ENCODE data around the gene NFIC. TPM values are rescaled to one million over a fixed set of nuclear protein-coding genes. Genes with fewer than 3 reads are reported as not detected.
A peak's percentile ranks its signal among the peaks of the same experiment; 100 is the strongest.

The NFIC gene
- total and polyA plus RNA-seq, 2 experiments from 2014 or later = 7.8 to 20.9 TPM

- Histone ChIP-seq H3K27me3 (no peaks in the 10 kb centered on the region), H3K4me3 (peak overlapping the region; percentile 67), H3K36me3 (replicated peaks; ENCODE audit: insufficient read depth, low read depth) (no peaks in the 10 kb centered on the region), H3K4me1 (ENCODE audit: insufficient read depth) (peaks cover 3% of the 10 kb centered on the region), H2AFZ (peak overlapping the region; percentile 84), H3K9me2 (replicated peaks; ENCODE audit: insufficient read depth) (no peaks in the 10 kb centered on the region), H4K20me1 (ENCODE audit: insufficient read depth, poor library complexity, severe bottlenecking) (no peaks in the 10 kb centered on the region), H3K9me3 (ENCODE audit: low read depth) (no peaks in the 10 kb centered on the region), H3K27ac (peak overlapping the region; percentile 98), H3K4me2 (peak overlapping the region; percentile 85), H3K79me2 (peaks cover 6% of the 10 kb centered on the region)
- 93% methylated on average over 11 of the region's 11 CpGs for WGBS (ENCODE audit: low lambda C conversion rate, missing lambda C conversion rate)
- DNase-seq (ENCODE audit: low spot score) = no peak
- TF ChIP-seq EZH2phosphoT487 (IDR thresholded peaks at IDR 0.05; ENCODE audit: low read depth, severe bottlenecking, unreplicated experiment) (no peak), EZH2 (IDR thresholded peaks at IDR 0.05; ENCODE audit: borderline replicate concordance) (no peak), CTCF (IDR thresholded peaks at IDR 0.05; ENCODE audit: poor library complexity) (no peak)
Measured at GRCh38 chr19:3433805-3434540, 67.6 kb downstream of the NFIC start.

- H3K36me3 ChIP-seq (replicated peaks; ENCODE audit: insufficient read depth, low read depth) = no peaks in the 10 kb centered on the region
- peak overlapping the region; percentile 84 for H2AFZ ChIP-seq
- TF ChIP-seq EZH2phosphoT487 (IDR thresholded peaks at IDR 0.05; ENCODE audit: low read depth, severe bottlenecking, unreplicated experiment) = no peak
- TF ChIP-seq EZH2 (IDR thresholded peaks at IDR 0.05; ENCODE audit: borderline replicate concordance) = no peak
- no peak for TF ChIP-seq CTCF (IDR thresholded peaks at IDR 0.05; ENCODE audit: poor library complexity)
- H3K79me2 ChIP-seq = peaks cover 6% of the 10 kb centered on the region
- peak overlapping the region; percentile 67 for H3K4me3 ChIP-seq
- H3K4me1 ChIP-seq (ENCODE audit: insufficient read depth) = peaks cover 3% of the 10 kb centered on the region
- no peaks in the 10 kb centered on the region for H4K20me1 ChIP-seq (ENCODE audit: insufficient read depth, poor library complexity, severe bottlenecking)
- peak overlapping the region; percentile 98 for H3K27ac ChIP-seq
- no peaks in the 10 kb centered on the region for H3K9me2 ChIP-seq (replicated peaks; ENCODE audit: insufficient read depth)
- WGBS (ENCODE audit: low lambda C conversion rate, missing lambda C conversion rate) = under 1% methylated on average over 64 of the region's 67 CpGs
- no peaks in the 10 kb centered on the region for H3K27me3 ChIP-seq
- peak; percentile 99 for DNase-seq (ENCODE audit: low spot score)
- H3K9me3 ChIP-seq (ENCODE audit: low read depth) = no peaks in the 10 kb centered on the region
- H3K4me2 ChIP-seq = peak overlapping the region; percentile 85
Measured at GRCh38 chr19:3434630-3435553, 68.5 kb downstream of the NFIC start.

GRCh38 chr19:3440082-3440481 lies 73.7 kb downstream of the NFIC start:
- peaks cover 5% of the 10 kb centered on the region for H3K4me1 ChIP-seq (ENCODE audit: insufficient read depth)
- no peak overlapping the region for H3K4me3 ChIP-seq
- H4K20me1 ChIP-seq (ENCODE audit: insufficient read depth, poor library complexity, severe bottlenecking) = no peaks in the 10 kb centered on the region
- no peaks in the 10 kb centered on the region for H3K9me2 ChIP-seq (replicated peaks; ENCODE audit: insufficient read depth)
- H3K79me2 ChIP-seq = peaks cover 3% of the 10 kb centered on the region
- H3K36me3 ChIP-seq (replicated peaks; ENCODE audit: insufficient read depth, low read depth) = no peaks in the 10 kb centered on the region
- 57% methylated on average over 13 of the region's 13 CpGs for WGBS (ENCODE audit: low lambda C conversion rate, missing lambda C conversion rate)
- no peak overlapping the region for H2AFZ ChIP-seq
- H3K4me2 ChIP-seq = no peak overlapping the region
- H3K27me3 ChIP-seq = no peaks in the 10 kb centered on the region
- H3K9me3 ChIP-seq (ENCODE audit: low read depth) = no peaks in the 10 kb centered on the region
- DNase-seq (ENCODE audit: low spot score) = no peak
- H3K27ac ChIP-seq = no peak overlapping the region
- peak; percentile 33 for TF ChIP-seq CTCF (IDR thresholded peaks at IDR 0.05; ENCODE audit: poor library complexity)
- TF ChIP-seq EZH2 (IDR thresholded peaks at IDR 0.05; ENCODE audit: borderline replicate concordance) = no peak
